Upper lobe of right lung (tissue), 1 donor: ENCODE measurements around the gene NACC2. TPM values are rescaled to one million over a fixed set of nuclear protein-coding genes. Genes with fewer than 3 reads are reported as not detected.

Source experiments
- ATAC-seq: fragments of 200-7000 bp; cut with Tn5 transposase; one replicate; pipeline ENCODE4 v1.9.1; 2020; ENCODE audit warnings: mild to moderate bottlenecking, moderate library complexity
- DNase-seq: peaks from one replicate; pipeline ENCODE4 v3.0.0-alpha.2; 2020
- H3K27ac ChIP-seq: fragments of 200-600 bp; one replicate; pipeline ENCODE4 v1.8.0; 2022
- H3K27me3 ChIP-seq: fragments of 200-600 bp; one replicate; pipeline ENCODE4 v1.8.0; 2022; ENCODE audit warnings: mild to moderate bottlenecking
- H3K36me3 ChIP-seq: fragments of 200-600 bp; one replicate; pipeline ENCODE4 v1.8.0; 2022
- H3K4me1 ChIP-seq: fragments of 200-600 bp; one replicate; pipeline ENCODE4 v1.8.0; 2022
- H3K4me3 ChIP-seq: fragments of 200-600 bp; one replicate; pipeline ENCODE4 v1.8.0; 2022; ENCODE audit warnings: mild to moderate bottlenecking
- H3K9me3 ChIP-seq: fragments of 200-600 bp; one replicate; pipeline ENCODE4 v1.8.0; 2022
- CTCF ChIP-seq: fragments of 200-600 bp; IDR thresholded peaks from one replicate; pipeline ENCODE4 v1.8.0; 2022; ENCODE audit warnings: antibody characterized with exemption
- intact Hi-C: fragments of 100-400 bp; cut with DNase I; formaldehyde crosslinking; loops from one replicate; pipeline ENCODE4 v1.11.0; 2022
- total RNA-seq: library from RNA; stranded (reverse); fragmentation: NEBNext Ultra II Directional; extraction: Animal tissue kit (Norgen Biotek cat#: 25700); gene quantifications from one replicate; pipeline ENCODE4 v1.2.1, GENCODE V29; 2021
- donor health status: DM: no; HTN: yes; CAD: no; lungs with severe emphysema.

NACC2 gene
- total RNA-seq, 1 donor from 2014 or later = 33.5 TPM

DNA sequence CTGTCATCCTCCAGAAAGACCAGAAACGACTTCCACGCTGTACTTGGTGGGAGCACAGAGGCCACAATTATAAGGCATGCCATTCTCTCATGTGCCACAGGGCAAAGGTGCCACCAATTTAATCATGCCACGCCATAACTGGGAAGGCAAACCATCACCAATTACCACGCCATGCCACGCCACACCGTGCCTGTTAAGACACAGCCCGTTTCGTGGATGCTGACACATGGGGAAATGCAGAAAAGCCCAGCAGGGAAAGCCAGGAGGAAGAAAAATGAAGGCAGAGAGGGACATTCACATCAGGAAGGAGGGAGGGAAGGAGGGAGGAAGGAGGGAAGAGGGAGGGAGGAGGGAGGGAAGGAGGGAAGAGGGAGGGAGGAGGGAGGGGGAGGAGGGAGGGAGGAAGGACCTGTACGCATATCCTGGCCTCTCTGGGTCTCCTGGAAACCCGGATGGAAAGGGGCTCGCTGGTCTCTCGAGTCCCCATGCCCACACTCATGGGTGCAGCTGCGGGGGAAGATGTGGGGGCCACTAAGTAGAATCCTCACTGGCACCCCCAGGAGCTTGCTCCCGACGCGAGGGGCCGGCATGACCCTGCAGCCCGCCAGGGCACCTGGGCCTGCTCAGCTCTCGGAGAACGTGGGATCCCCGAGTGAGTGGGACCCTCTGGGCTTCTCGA lies 72.2 kb downstream of the NACC2 start:
- Histone ChIP-seq H3K4me1 (peaks cover 9% of the 10 kb centered on the region), H3K27me3 (no peaks in the 10 kb centered on the region), H3K36me3 (no peaks in the 10 kb centered on the region), H3K9me3 (no peaks in the 10 kb centered on the region), H3K4me3 (no peak overlapping the region), H3K27ac (no peak overlapping the region)
- DNase-seq (no peak), ATAC-seq (no peak)
- intact Hi-C loops = no loop called here
- no peak for TF ChIP-seq CTCF

DNA sequence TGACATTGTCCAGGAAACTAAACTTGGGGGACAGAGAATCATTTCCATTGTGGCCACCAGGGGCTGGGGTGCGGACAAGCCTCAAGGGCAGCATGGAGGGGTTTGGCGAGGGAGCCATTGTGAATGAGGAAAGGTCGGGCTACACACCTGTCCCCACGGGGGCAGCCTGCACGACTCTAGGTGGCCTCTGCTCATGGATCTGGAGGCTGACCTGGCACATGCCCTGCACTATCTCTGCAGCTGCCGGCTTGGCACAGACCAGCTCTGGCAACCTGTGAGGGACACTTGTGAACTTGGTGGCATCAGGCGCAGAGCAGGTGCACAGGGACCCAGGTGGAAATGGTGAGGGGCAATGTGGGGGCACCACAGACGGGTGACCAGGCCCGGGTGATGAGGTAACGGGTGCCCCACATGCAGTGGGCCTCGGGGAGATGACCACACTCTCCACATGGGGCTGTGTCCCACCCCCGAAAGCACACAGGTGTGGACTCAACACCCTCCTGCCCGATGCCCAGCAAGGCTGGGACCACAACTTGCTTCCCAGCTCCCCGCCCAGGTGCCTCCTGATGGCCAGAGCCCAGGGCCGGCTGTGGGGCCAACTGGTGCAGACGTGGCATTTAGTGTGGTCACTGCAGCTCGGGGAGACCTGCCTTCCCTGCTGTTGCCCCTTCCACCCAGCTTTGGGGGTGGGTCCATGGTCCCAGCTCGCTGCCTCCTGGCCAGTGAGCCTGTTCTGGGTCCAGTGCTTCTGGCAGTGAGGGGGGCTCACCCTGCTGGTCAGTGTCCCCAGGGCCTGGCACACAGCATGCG lies 73.0 kb downstream of the NACC2 start:
- Histone ChIP-seq H3K9me3 (no peaks in the 10 kb centered on the region), H3K4me3 (no peak overlapping the region), H3K27me3 (no peaks in the 10 kb centered on the region), H3K27ac (no peak overlapping the region), H3K36me3 (no peaks in the 10 kb centered on the region), H3K4me1 (peaks cover 9% of the 10 kb centered on the region)
- no peak for DNase-seq
- intact Hi-C loops = no loop called here
- no peak for ATAC-seq
- no peak for TF ChIP-seq CTCF

GRCh38 chr9:136021171-136021871 lies 73.8 kb downstream of the NACC2 start:
- no peak for ATAC-seq
- Histone ChIP-seq H3K27ac (no peak overlapping the region), H3K27me3 (no peaks in the 10 kb centered on the region), H3K4me1 (peaks cover 9% of the 10 kb centered on the region), H3K4me3 (no peak overlapping the region), H3K36me3 (no peaks in the 10 kb centered on the region), H3K9me3 (no peaks in the 10 kb centered on the region)
- no peak for DNase-seq
- TF ChIP-seq CTCF = no peak
- intact Hi-C loops = no loop called here

DNA sequence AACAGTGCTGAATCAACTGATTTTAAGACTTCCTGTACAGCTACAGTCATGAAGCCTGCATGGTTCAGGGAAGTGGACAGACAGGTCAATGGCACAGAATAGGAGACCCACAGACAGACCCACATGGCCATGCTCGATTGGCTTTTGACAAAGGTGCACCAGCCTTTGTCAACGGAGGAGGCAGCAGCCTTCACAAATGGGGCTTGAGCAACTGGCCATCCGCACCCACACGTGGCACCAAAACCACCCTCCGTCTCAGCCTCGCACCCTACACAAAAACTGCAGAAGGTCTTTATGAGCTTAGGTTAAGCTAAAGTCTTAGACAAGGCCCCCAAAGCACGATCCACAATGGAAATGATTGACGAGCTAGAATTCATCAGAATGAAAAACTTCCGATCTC lies 74.4 kb downstream of the NACC2 start:
- ATAC-seq (no peak), DNase-seq (no peak)
- Histone ChIP-seq H3K4me1 (peaks cover 9% of the 10 kb centered on the region), H3K9me3 (no peaks in the 10 kb centered on the region), H3K4me3 (no peak overlapping the region), H3K27ac (no peak overlapping the region), H3K27me3 (no peaks in the 10 kb centered on the region), H3K36me3 (no peaks in the 10 kb centered on the region)
- intact Hi-C loops = no loop called here
- no peak for TF ChIP-seq CTCF

GRCh38 chr9:136020206-136020605 lies 74.9 kb downstream of the NACC2 start:
- Histone ChIP-seq H3K4me1 (peaks cover 10% of the 10 kb centered on the region), H3K27ac (no peak overlapping the region), H3K4me3 (no peak overlapping the region), H3K36me3 (no peaks in the 10 kb centered on the region), H3K27me3 (no peaks in the 10 kb centered on the region), H3K9me3 (no peaks in the 10 kb centered on the region)
- intact Hi-C loops = no loop called here
- no peak for DNase-seq
- no peak for ATAC-seq
- TF ChIP-seq CTCF = no peak
